HEK293 (cell line): ENCODE results near the gene SAXO1.
A peak's percentile ranks its signal among the peaks of the same experiment; 100 is the strongest.

Experiments
- CTCF ChIP-seq: fragments of 450-650 bp; formaldehyde crosslinking; IDR thresholded peaks from 2 replicates; pipeline ENCODE4 v1.5.1; 2016; ENCODE audit warnings: missing biosample characterization, missing genetic modification characterization
- HOXC10 ChIP-seq: sonication (generic); formaldehyde crosslinking; IDR thresholded peaks from 2 replicates; pipeline ENCODE4 v1.8.1; 2023; ENCODE audit warnings: mild to moderate bottlenecking, missing genetic modification reagents
- HOXD13 ChIP-seq: sonication (generic); formaldehyde crosslinking; IDR thresholded peaks from 2 replicates; pipeline ENCODE4 v1.8.0; 2022; ENCODE audit warnings: missing genetic modification reagents, borderline replicate concordance
- KLF9 ChIP-seq: fragments of 450-650 bp; formaldehyde crosslinking; IDR thresholded peaks from 2 replicates; pipeline ENCODE4 v1.5.1; 2016; ENCODE audit warnings: missing biosample characterization, missing genetic modification characterization, low read depth
- OSR2 ChIP-seq: fragments of 450-650 bp; formaldehyde crosslinking; IDR thresholded peaks from 2 replicates; pipeline ENCODE4 v1.5.1; 2016; ENCODE audit warnings: missing biosample characterization, missing genetic modification characterization
- PATZ1 ChIP-seq: fragments of 450-650 bp; formaldehyde crosslinking; IDR thresholded peaks from 2 replicates; pipeline ENCODE4 v1.5.1; 2016; ENCODE audit warnings: missing biosample characterization, missing genetic modification characterization
- RBAK ChIP-seq: fragments of 450-650 bp; formaldehyde crosslinking; IDR thresholded peaks from 2 replicates; pipeline ENCODE4 v1.5.1; 2016; ENCODE audit warnings: missing biosample characterization, missing genetic modification characterization
- SCRT1 ChIP-seq: fragments of 450-650 bp; formaldehyde crosslinking; IDR thresholded peaks from 2 replicates; pipeline ENCODE4 v1.5.1; 2016; ENCODE audit warnings: missing biosample characterization, missing genetic modification characterization, borderline replicate concordance
- YY1 ChIP-seq: fragments of 450-650 bp; formaldehyde crosslinking; IDR thresholded peaks from 2 replicates; pipeline ENCODE4 v1.5.1; 2018; ENCODE audit warnings: missing biosample characterization, missing genetic modification characterization
- ZBTB48 ChIP-seq: fragments of 450-650 bp; formaldehyde crosslinking; IDR thresholded peaks from 2 replicates; pipeline ENCODE4 v1.5.1; 2016; ENCODE audit warnings: missing biosample characterization, missing genetic modification characterization
- ZNF10 ChIP-seq: fragments of 450-650 bp; formaldehyde crosslinking; IDR thresholded peaks from 2 replicates; pipeline ENCODE4 v1.5.1; 2017; ENCODE audit warnings: missing biosample characterization, missing genetic modification characterization
- ZNF19 ChIP-seq: fragments of 450-650 bp; formaldehyde crosslinking; IDR thresholded peaks from 2 replicates; pipeline ENCODE4; 2016; ENCODE audit warnings: missing biosample characterization, missing genetic modification characterization, low read depth
- ZNF2 ChIP-seq: fragments of 450-650 bp; formaldehyde crosslinking; IDR thresholded peaks from 2 replicates; pipeline ENCODE4 v1.5.1; 2016; ENCODE audit warnings: missing biosample characterization, missing genetic modification characterization
- ZNF202 ChIP-seq: fragments of 450-650 bp; formaldehyde crosslinking; IDR thresholded peaks from 2 replicates; pipeline ENCODE4 v1.5.1; 2016; ENCODE audit warnings: missing biosample characterization, missing genetic modification characterization, borderline replicate concordance
- ZNF211 ChIP-seq: fragments of 450-650 bp; formaldehyde crosslinking; IDR thresholded peaks from 2 replicates; pipeline ENCODE4 v1.5.1; 2016; ENCODE audit warnings: low read depth, missing biosample characterization, missing genetic modification characterization
- ZNF221 ChIP-seq: fragments of 450-650 bp; formaldehyde crosslinking; IDR thresholded peaks from 2 replicates; pipeline ENCODE4 v1.5.1; 2017; ENCODE audit warnings: missing biosample characterization, missing genetic modification characterization, borderline replicate concordance
- ZNF26 ChIP-seq: fragments of 450-650 bp; formaldehyde crosslinking; IDR thresholded peaks from 2 replicates; pipeline ENCODE4 v1.5.1; 2016; ENCODE audit warnings: missing biosample characterization, missing genetic modification characterization
- ZNF311 ChIP-seq: fragments of 450-650 bp; formaldehyde crosslinking; IDR thresholded peaks from 2 replicates; pipeline ENCODE4 v1.5.1; 2017; ENCODE audit warnings: missing biosample characterization, missing genetic modification characterization, borderline replicate concordance
- ZNF350 ChIP-seq: fragments of 450-650 bp; formaldehyde crosslinking; IDR thresholded peaks from 2 replicates; pipeline ENCODE4 v1.5.0; 2017; ENCODE audit warnings: missing biosample characterization, mild to moderate bottlenecking, missing genetic modification characterization
- ZNF391 ChIP-seq: fragments of 450-650 bp; formaldehyde crosslinking; IDR thresholded peaks from 2 replicates; pipeline ENCODE4 v1.5.1; 2016; ENCODE audit warnings: low read depth, missing biosample characterization, missing genetic modification characterization, borderline replicate concordance
- ZNF398 ChIP-seq: fragments of 450-650 bp; formaldehyde crosslinking; IDR thresholded peaks from 2 replicates; pipeline ENCODE4 v1.5.1; 2017; ENCODE audit warnings: missing biosample characterization, missing genetic modification characterization
- ZNF510 ChIP-seq: fragments of 450-650 bp; formaldehyde crosslinking; IDR thresholded peaks from 2 replicates; pipeline ENCODE4 v1.5.1; 2018; ENCODE audit warnings: mild to moderate bottlenecking, missing genetic modification characterization, missing biosample characterization; ENCODE audit not compliant: insufficient replicate concordance
- ZNF521 ChIP-seq: fragments of 450-650 bp; formaldehyde crosslinking; IDR thresholded peaks from 2 replicates; pipeline ENCODE4 v1.5.1; 2017; ENCODE audit warnings: missing biosample characterization, mild to moderate bottlenecking, missing genetic modification characterization
- ZNF561 ChIP-seq: fragments of 450-650 bp; IDR thresholded peaks from 2 replicates; pipeline ENCODE4 v1.5.1; 2018; ENCODE audit warnings: missing biosample characterization, missing genetic modification characterization, borderline replicate concordance
- ZNF701 ChIP-seq: fragments of 450-650 bp; formaldehyde crosslinking; IDR thresholded peaks from 2 replicates; pipeline ENCODE4 v1.5.1; 2016; ENCODE audit warnings: missing biosample characterization, missing genetic modification characterization
- ZNF747 ChIP-seq: fragments of 450-650 bp; formaldehyde crosslinking; IDR thresholded peaks from 2 replicates; pipeline ENCODE4 v1.5.1; 2016; ENCODE audit warnings: missing biosample characterization, missing genetic modification characterization
- ZNF776 ChIP-seq: fragments of 450-650 bp; formaldehyde crosslinking; IDR thresholded peaks from 2 replicates; pipeline ENCODE4 v1.5.0; 2017; ENCODE audit warnings: missing biosample characterization, missing genetic modification characterization, borderline replicate concordance
- ZNF777 ChIP-seq: fragments of 450-650 bp; formaldehyde crosslinking; IDR thresholded peaks from 2 replicates; pipeline ENCODE4 v1.5.1; 2017; ENCODE audit warnings: missing biosample characterization, missing genetic modification characterization, borderline replicate concordance
- ZNF791 ChIP-seq: fragments of 450-650 bp; formaldehyde crosslinking; IDR thresholded peaks from 2 replicates; pipeline ENCODE4 v1.5.1; 2016; ENCODE audit warnings: missing biosample characterization, missing genetic modification characterization
- ZNF830 ChIP-seq: fragments of 450-650 bp; IDR thresholded peaks from 2 replicates; pipeline ENCODE4 v1.5.0; 2018; ENCODE audit warnings: missing biosample characterization, missing genetic modification characterization, low read depth, mild to moderate bottlenecking, moderate library complexity
- TF ChIP-seq, protein P1 (sequence below): fragments of 450-650 bp; formaldehyde crosslinking; IDR thresholded peaks from 2 replicates; pipeline ENCODE4 v1.5.1; 2017; ENCODE audit warnings: missing biosample characterization, missing genetic modification characterization

SAXO1 gene

DNA sequence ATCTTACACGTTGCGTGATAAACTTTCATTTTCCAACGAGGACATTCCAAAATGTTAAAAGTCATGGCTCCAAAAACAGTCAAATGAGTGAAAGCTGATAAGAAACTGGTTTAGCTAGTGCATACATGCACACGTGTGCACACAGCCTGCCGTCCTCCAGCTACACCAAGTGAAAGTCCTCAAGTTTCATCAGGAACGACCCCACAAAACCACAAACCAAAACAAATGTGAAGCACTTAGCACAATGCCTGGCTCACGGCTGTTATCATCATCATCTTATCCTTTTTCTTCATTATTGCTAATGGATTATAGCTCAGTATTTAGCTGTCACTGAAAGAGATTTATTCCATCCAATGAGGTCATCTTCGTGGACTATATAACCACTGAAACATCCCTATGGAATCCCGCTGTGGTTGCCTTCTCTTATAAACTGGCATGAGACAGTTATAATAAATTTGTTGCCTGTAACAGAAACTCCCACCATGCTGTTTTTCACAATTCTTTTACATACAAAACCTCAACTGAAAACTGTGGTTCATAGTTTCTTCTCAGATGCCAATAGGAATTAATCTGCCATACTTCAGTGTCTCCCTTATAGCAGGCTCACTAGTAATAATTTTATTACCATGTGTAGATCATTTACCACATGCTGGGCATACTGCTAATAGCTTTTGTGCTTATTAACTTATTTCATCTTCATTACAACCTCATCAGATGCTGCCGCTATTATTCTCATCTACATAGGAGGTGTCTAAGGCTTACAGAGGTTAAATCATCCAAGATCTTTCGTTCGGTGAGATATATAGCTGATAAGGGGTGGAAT, 56.1 kb downstream of the SAXO1 start (continued):
- TF ChIP-seq CTCF (tag by site-specific recombination) = no peak
- TF ChIP-seq ZNF791 (tag by site-specific recombination) = no peak
- TF ChIP-seq ZNF561 (tag by site-specific recombination) = peak; percentile 87
- peak; percentile 97; the same call in 1 of the 2 replicates for TF ChIP-seq OSR2 (tag by site-specific recombination)
- no peak for TF ChIP-seq ZNF26 (tag by site-specific recombination)
- peak; percentile 96 for TF ChIP-seq ZNF2 (tag by site-specific recombination)
- TF ChIP-seq HOXD13 = peak; percentile 97
- no peak for TF ChIP-seq RBAK (tag by site-specific recombination)
- TF ChIP-seq PATZ1 = peak; percentile 92
- no peak for TF ChIP-seq ZNF350 (tag by site-specific recombination)
- no peak for TF ChIP-seq ZNF701
- peak; percentile 78 for TF ChIP-seq ZNF398 (tag by site-specific recombination)
- 0 out of 2 replicates have a peak, but pooled peaks have one; percentile 49 for TF ChIP-seq KLF9
- TF ChIP-seq, protein P1, sequence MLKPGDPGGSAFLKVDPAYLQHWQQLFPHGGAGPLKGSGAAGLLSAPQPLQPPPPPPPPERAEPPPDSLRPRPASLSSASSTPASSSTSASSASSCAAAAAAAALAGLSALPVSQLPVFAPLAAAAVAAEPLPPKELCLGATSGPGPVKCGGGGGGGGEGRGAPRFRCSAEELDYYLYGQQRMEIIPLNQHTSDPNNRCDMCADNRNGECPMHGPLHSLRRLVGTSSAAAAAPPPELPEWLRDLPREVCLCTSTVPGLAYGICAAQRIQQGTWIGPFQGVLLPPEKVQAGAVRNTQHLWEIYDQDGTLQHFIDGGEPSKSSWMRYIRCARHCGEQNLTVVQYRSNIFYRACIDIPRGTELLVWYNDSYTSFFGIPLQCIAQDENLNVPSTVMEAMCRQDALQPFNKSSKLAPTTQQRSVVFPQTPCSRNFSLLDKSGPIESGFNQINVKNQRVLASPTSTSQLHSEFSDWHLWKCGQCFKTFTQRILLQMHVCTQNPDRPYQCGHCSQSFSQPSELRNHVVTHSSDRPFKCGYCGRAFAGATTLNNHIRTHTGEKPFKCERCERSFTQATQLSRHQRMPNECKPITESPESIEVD = peak; percentile 99
- TF ChIP-seq ZNF202 (tag by site-specific recombination) = no peak
- no peak for TF ChIP-seq ZNF830 (tag by site-specific recombination)
- TF ChIP-seq ZNF221 (tag by site-specific recombination) = no peak
- TF ChIP-seq ZNF10 = peak; percentile 87
- TF ChIP-seq HOXC10 (CRISPR knock-in tag) = peak; percentile 67; the same call in 1 of the 2 replicates
- TF ChIP-seq ZBTB48 = peak; percentile 23; the same call in 1 of the 2 replicates
- no peak for TF ChIP-seq ZNF211 (tag by site-specific recombination)
- TF ChIP-seq ZNF747 = no peak
- TF ChIP-seq YY1 (tag by site-specific recombination) = peak; percentile 51; the same call in 1 of the 2 replicates
- TF ChIP-seq ZNF391 (tag by site-specific recombination) = peak; percentile 99
- no peak for TF ChIP-seq ZNF521 (tag by site-specific recombination)
- TF ChIP-seq ZNF777 (tag by site-specific recombination) = no peak
- TF ChIP-seq ZNF19 (tag by site-specific recombination) = no peak
- TF ChIP-seq SCRT1 (tag by site-specific recombination) = 0 out of 2 replicates have a peak, but pooled peaks have one; percentile 55
- TF ChIP-seq ZNF311 (tag by site-specific recombination) = no peak
- no peak for TF ChIP-seq ZNF776
- TF ChIP-seq ZNF510 (tag by site-specific recombination) = peak; percentile 60
